ENCODE measurements around the gene PRM2.

PRM2 gene

GRCh38 chr16:11276143-11276895 lies at the start of gene PRM2:
TSS of gene PRM2 (minus strand) at chr16:11276480. CDS start at chr16:11276370, 110 bp downstream.
- no peak for DNase-seq

- DNase-seq: no peak
These were observed 49.3 kb upstream of the PRM2 start for GRCh38 chr16:11325404-11326083.

GRCh38 chr16:11323551-11324336 lies 47.5 kb upstream of the PRM2 start:
- no peak for DNase-seq

- DNase-seq: no peak
These were observed 46.5 kb upstream of the PRM2 start for GRCh38 chr16:11322823-11323222.

GRCh38 chr16:11321662-11322061 lies 45.4 kb upstream of the PRM2 start:
- no peak for DNase-seq

GRCh38 chr16:11320170-11320569 lies 43.9 kb upstream of the PRM2 start:
- no peak for DNase-seq

GRCh38 chr16:11319529-11320146 lies 43.4 kb upstream of the PRM2 start:
- no peak for DNase-seq

GRCh38 chr16:11318817-11319216 lies 42.5 kb upstream of the PRM2 start:
- no peak for DNase-seq

GRCh38 chr16:11316331-11317015 lies 40.2 kb upstream of the PRM2 start:
- DNase-seq: no peak

- DNase-seq: no peak
These were observed 39.2 kb upstream of the PRM2 start for GRCh38 chr16:11315510-11315909.

- DNase-seq: no peak
These were observed 38.1 kb upstream of the PRM2 start for GRCh38 chr16:11314309-11314894.

- no peak for DNase-seq
These were observed 37.4 kb upstream of the PRM2 start for GRCh38 chr16:11313493-11314308.

GRCh38 chr16:11312718-11313492 lies 36.6 kb upstream of the PRM2 start:
- no peak for DNase-seq

- DNase-seq: no peak
These were observed 34.8 kb upstream of the PRM2 start for GRCh38 chr16:11310997-11311561.

GRCh38 chr16:11310634-11310977 lies 34.3 kb upstream of the PRM2 start:
- DNase-seq: no peak

- no peak for DNase-seq
These were observed 33.8 kb upstream of the PRM2 start for GRCh38 chr16:11309895-11310633.

- DNase-seq: no peak
These were observed 32.4 kb upstream of the PRM2 start for GRCh38 chr16:11308493-11309283.

- DNase-seq: no peak
These were observed 31.6 kb upstream of the PRM2 start for GRCh38 chr16:11307639-11308492.

Data from NCI-H1436 treated with DMSO at 0.1 percent for 48 hours (cell line).